HCT116 (cell line): Measurements from ENCODE around the gene DDX1. TPM values are rescaled to one million over a fixed set of nuclear protein-coding genes. Genes with fewer than 3 reads are reported as not detected.

Source experiments
- ATAC-seq: fragments of 200-7000 bp; cut with Tn5 transposase; 2 replicates; pipeline ENCODE4 v1.9.1; 2020; ENCODE audit warnings: mild to moderate bottlenecking, moderate library complexity
- BruUV-seq: library from RNA; stranded (reverse); fragments of 400-500 nt; replicated peaks from 2 replicates; lab custom pipeline; 2021; lab: Mats Ljungman, UMichigan
- CTCF ChIA-PET: fragments of 300-600 bp; sonication (Branson Sonifier 250); formaldehyde crosslinking; loops from one replicate; lab custom pipeline; 2021; ENCODE audit warnings: antibody characterized with exemption; lab: Charles Lee
- POLR2A ChIA-PET: fragments of 300-600, 350-600 bp; sonication (Branson Sonifier 250); formaldehyde crosslinking; loops from one replicate; lab custom pipeline; 2021; ENCODE audit warnings: antibody characterized with exemption; lab: Charles Lee
- RAD21 ChIA-PET, 2 experiments: fragments of 300-600 bp; sonication (Branson Sonifier 250); formaldehyde crosslinking; loops; one replicate each; lab custom pipeline; 2023; ENCODE audit warnings: low total read pairs in 2 of 2; ENCODE audit not compliant: uncharacterized antibody in 2 of 2, unreplicated experiment in 2 of 2, low non-redundant PET in 1 of 2; lab: Charles Lee
- DNase-seq: peaks from one replicate; pipeline ENCODE4 v3.0.0-alpha.2; 2010; ENCODE audit warnings: low read depth, low spot score
- H2AFZ ChIP-seq: fragments of 200-600 bp; shearing (Covaris generic), sonication (generic); 2 replicates; pipeline ENCODE4 v1.6.1; 2017; ENCODE audit warnings: low read depth, mixed run types, mixed read lengths, antibody characterized with exemption, low read length; ENCODE audit not compliant: poor library complexity, severe bottlenecking
- H3K27ac ChIP-seq: 2 replicates; pipeline ENCODE4 v1.5.1; 2012; ENCODE audit warnings: low read depth, low read length
- H3K27me3 ChIP-seq: fragments of 200-600 bp; sonication (generic); 2 replicates; pipeline ENCODE4 v1.6.1; 2016; ENCODE audit warnings: mixed run types, low read length, mixed read lengths; ENCODE audit not compliant: insufficient read depth
- H3K36me3 ChIP-seq, 2 experiments: fragments of 200-500 bp in 1 of 2; fragments of 200-600 bp in 1 of 2; sonication (Bioruptor generic) in 1 of 2; sonication (generic) in 1 of 2; 2 replicates each; pipeline versions ENCODE4 v1.5.1 to v1.6.1; 2014 to 2016; ENCODE audit warnings: low read length in 2 of 2, inconsistent platforms in 1 of 2, mixed read lengths in 1 of 2, mixed run types in 1 of 2; ENCODE audit not compliant: insufficient read depth in 2 of 2, control insufficient read depth in 1 of 2
- H3K4me1 ChIP-seq, 2 experiments: fragments of 200-600 bp in 1 of 2; sonication (generic) in 1 of 2; 2 replicates each; pipeline versions ENCODE4 v1.5.1 to v1.6.1; 2012 to 2017; ENCODE audit warnings: low read length in 2 of 2, inconsistent platforms in 1 of 2, mild to moderate bottlenecking in 1 of 2, mixed read lengths in 1 of 2, mixed run types in 1 of 2, moderate library complexity in 1 of 2; ENCODE audit not compliant: insufficient read depth in 2 of 2, control insufficient read depth in 1 of 2
- H3K4me2 ChIP-seq: fragments of 200-600 bp; sonication (generic); 2 replicates; pipeline ENCODE4 v1.6.1; 2017; ENCODE audit warnings: mixed run types, low read length, mixed read lengths
- H3K4me3 ChIP-seq, 2 experiments: fragments of 200-600 bp in 1 of 2; sonication (generic) in 1 of 2; replicated peaks in 1 of 2; 2 replicates each; pipeline ENCODE4 v1.5.1; 2011 to 2016; ENCODE audit warnings: low read length in 2 of 2, control low read depth in 1 of 2, low read depth in 1 of 2, mild to moderate bottlenecking in 1 of 2, mixed read lengths in 1 of 2, mixed run types in 1 of 2
- H3K79me2 ChIP-seq: fragments of 200-600 bp; sonication (generic); 2 replicates; pipeline ENCODE4 v1.6.1; 2017; ENCODE audit warnings: mild to moderate bottlenecking, mixed run types, low read length, moderate library complexity, mixed read lengths; ENCODE audit not compliant: insufficient read depth
- H3K9ac ChIP-seq: fragments of 200-600 bp; sonication (generic); 2 replicates; pipeline ENCODE4 v1.6.1; 2016; ENCODE audit warnings: low read length, mixed read lengths
- H3K9me2 ChIP-seq: fragments of 200-600 bp; sonication (generic), shearing (Covaris generic); 2 replicates; pipeline ENCODE4 v1.6.1; 2017; ENCODE audit warnings: mixed run types, mild to moderate bottlenecking, moderate library complexity; ENCODE audit not compliant: insufficient read depth
- H3K9me3 ChIP-seq, 2 experiments: fragments of 200-500 bp in 1 of 2; fragments of 200-600 bp in 1 of 2; sonication (Bioruptor generic) in 1 of 2; sonication (generic) in 1 of 2; 2 replicates each; pipeline ENCODE4 v1.6.1; 2014 to 2017; ENCODE audit warnings: low read length in 2 of 2, mixed read lengths in 2 of 2, inconsistent platforms in 1 of 2, low read depth in 1 of 2, mild to moderate bottlenecking in 1 of 2, mixed run types in 1 of 2, moderate library complexity in 1 of 2; ENCODE audit not compliant: control insufficient read depth in 1 of 2, insufficient read depth in 1 of 2
- H4K20me1 ChIP-seq: fragments of 200-600 bp; sonication (generic), shearing (Covaris generic); 2 replicates; pipeline ENCODE4 v1.6.1; 2017; ENCODE audit warnings: mixed run types, mild to moderate bottlenecking, moderate library complexity; ENCODE audit not compliant: insufficient read depth
- EGR1 ChIP-seq: IDR thresholded peaks from 2 replicates; pipeline ENCODE4 v1.6.1; 2012; ENCODE audit warnings: low read depth
- ELF1 ChIP-seq: IDR thresholded peaks from 2 replicates; pipeline ENCODE4 v1.6.1; 2012; ENCODE audit warnings: low read depth, borderline replicate concordance
- EZH2 ChIP-seq: fragments of 200-600 bp; sonication (generic); IDR thresholded peaks from 2 replicates; pipeline ENCODE4 v1.6.1; 2017; ENCODE audit warnings: antibody characterized with exemption, mixed run types
- EZH2phosphoT487 ChIP-seq: fragments of 200-600 bp; IDR thresholded peaks from 2 replicates; pipeline ENCODE4 v1.6.1; 2018; ENCODE audit warnings: antibody characterized with exemption, borderline replicate concordance
- FOSL1 ChIP-seq: IDR thresholded peaks from 2 replicates; pipeline ENCODE4 v1.6.1; 2012; ENCODE audit warnings: low read depth
- POLR2AphosphoS5 ChIP-seq: IDR thresholded peaks from 2 replicates; pipeline ENCODE4 v1.6.1; 2011; ENCODE audit warnings: mild to moderate bottlenecking, low read depth, low read length, moderate library complexity
- SIN3A ChIP-seq: IDR thresholded peaks from 2 replicates; pipeline ENCODE4 v1.6.1; 2012; ENCODE audit warnings: low read depth
- YY1 ChIP-seq: IDR thresholded peaks from 2 replicates; pipeline ENCODE4 v1.6.1; 2011; ENCODE audit warnings: low read length, low read depth, moderate library complexity, mild to moderate bottlenecking; ENCODE audit not compliant: insufficient replicate concordance; ENCODE audit errors: extremely low read depth
- intact Hi-C: fragments of 100-400 bp; cut with micrococcal nuclease; formaldehyde crosslinking; loops from 2 replicates; pipeline ENCODE4 v1.10.0; 2022
- total RNA-seq: library from RNA; stranded (reverse); gene quantifications from one replicate; pipeline ENCODE4 v1.2.1, GENCODE V29; 2021; ENCODE audit not compliant: unreplicated experiment
- TF ChIP-seq, protein P1 (sequence below): IDR thresholded peaks from 2 replicates; pipeline ENCODE4 v1.6.1; 2012; ENCODE audit warnings: low read depth

The DDX1 gene
- total RNA-seq, 1 experiment from 2014 or later: 117 TPM

DNA sequence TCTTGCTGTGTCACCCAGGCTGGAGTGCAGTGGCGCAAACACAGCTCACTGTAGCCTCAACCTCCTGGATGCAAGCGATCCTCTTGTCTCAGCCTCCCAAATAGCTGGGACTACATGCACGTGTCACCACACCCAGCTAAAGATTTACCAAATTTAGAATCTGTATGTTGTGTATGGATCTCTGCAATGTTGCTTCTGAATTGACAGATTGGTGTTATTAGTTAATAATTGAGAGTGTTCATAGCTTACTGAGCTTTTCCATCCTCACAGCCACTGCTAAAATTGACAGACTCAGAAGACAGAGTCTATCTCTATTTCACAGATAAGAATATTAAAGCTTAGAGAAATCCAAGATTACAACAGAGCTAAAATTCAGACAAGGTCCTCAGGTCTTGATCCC, 26.3 kb upstream of the DDX1 start:
- H3K36me3 ChIP-seq: no peaks in the 10 kb centered on the region
- ChIA-PET RAD21 (no interaction called here), CTCF (interaction anchor here (1.1 kb wide), 1 partner anchor 12 kb away, joined by 7 read pairs; no protein-coding TSS in a partner anchor), POLR2A (no interaction called here)
- H3K4me3 ChIP-seq: no peak overlapping the region
- H3K9me3 ChIP-seq: no peaks in the 10 kb centered on the region
- no TSS peak for BruUV-seq
- H3K27ac ChIP-seq: no peak overlapping the region
- no peak overlapping the region for H3K4me2 ChIP-seq
- peaks cover 0 to 7% of the 10 kb centered on the region in 2 experiments; a peak in 2 of 4 replicates for H3K4me1 ChIP-seq
- H3K27me3 ChIP-seq: no peaks in the 10 kb centered on the region
- H3K79me2 ChIP-seq: peaks cover 3% of the 10 kb centered on the region; the same call in 1 of the 2 replicates
- no peak overlapping the region for H3K9ac ChIP-seq
- no peaks in the 10 kb centered on the region for H3K9me2 ChIP-seq
- no peaks in the 10 kb centered on the region for H4K20me1 ChIP-seq
- ATAC-seq: no peak
- TF ChIP-seq POLR2AphosphoS5 (no peak), SIN3A (no peak), EZH2 (no peak), EZH2phosphoT487 (no peak)
- TF ChIP-seq, all 23 proteins: peak for 0
- intact Hi-C loops: no loop called here
- no peak overlapping the region for H2AFZ ChIP-seq
- DNase-seq: no peak

DNA sequence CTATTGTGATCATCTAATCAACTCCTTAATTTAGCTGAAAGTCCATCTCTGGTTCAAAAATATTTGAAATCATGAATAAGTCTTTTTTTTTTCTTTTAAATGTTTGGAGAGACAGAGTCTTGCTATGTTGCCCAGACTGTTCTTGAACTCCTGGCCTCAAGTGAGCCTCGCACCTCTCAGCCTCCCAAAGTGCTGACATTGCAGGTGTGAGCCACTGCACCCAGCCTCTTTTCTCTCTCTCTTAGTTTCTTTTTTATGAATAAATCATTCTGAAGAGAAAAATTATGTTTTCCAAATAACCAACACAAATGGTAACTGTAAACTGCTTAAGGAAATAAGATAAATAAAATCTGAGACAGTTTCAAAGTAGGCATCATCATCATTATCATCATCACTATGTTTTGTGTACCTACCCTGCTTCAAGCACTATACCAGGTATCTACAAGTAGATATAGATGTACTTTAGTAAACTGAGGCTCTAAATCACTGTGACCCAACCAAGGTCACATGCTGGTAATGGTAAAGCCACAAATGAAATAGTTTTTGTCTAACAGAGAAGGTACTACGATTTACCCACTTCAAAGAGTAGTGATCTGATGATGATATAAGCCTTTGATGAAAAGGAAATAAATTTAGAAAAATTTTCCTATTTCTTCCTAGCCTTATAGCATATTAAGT, 25.5 kb upstream of the DDX1 start:
- Histone ChIP-seq H2AFZ (no peak overlapping the region), H3K36me3 (no peaks in the 10 kb centered on the region), H3K9ac (no peak overlapping the region), H3K27ac (no peak overlapping the region), H3K9me3 (no peaks in the 10 kb centered on the region), H3K4me3 (no peak overlapping the region)
- RAD21 ChIA-PET: no interaction called here
- no TSS peak for BruUV-seq
- intact Hi-C loops: no loop called here
- TF ChIP-seq FOSL1 (no peak), EZH2phosphoT487 (no peak), POLR2AphosphoS5 (no peak), EGR1 (no peak), YY1 (no peak), ELF1 (no peak)
- TF ChIP-seq, protein P1, sequence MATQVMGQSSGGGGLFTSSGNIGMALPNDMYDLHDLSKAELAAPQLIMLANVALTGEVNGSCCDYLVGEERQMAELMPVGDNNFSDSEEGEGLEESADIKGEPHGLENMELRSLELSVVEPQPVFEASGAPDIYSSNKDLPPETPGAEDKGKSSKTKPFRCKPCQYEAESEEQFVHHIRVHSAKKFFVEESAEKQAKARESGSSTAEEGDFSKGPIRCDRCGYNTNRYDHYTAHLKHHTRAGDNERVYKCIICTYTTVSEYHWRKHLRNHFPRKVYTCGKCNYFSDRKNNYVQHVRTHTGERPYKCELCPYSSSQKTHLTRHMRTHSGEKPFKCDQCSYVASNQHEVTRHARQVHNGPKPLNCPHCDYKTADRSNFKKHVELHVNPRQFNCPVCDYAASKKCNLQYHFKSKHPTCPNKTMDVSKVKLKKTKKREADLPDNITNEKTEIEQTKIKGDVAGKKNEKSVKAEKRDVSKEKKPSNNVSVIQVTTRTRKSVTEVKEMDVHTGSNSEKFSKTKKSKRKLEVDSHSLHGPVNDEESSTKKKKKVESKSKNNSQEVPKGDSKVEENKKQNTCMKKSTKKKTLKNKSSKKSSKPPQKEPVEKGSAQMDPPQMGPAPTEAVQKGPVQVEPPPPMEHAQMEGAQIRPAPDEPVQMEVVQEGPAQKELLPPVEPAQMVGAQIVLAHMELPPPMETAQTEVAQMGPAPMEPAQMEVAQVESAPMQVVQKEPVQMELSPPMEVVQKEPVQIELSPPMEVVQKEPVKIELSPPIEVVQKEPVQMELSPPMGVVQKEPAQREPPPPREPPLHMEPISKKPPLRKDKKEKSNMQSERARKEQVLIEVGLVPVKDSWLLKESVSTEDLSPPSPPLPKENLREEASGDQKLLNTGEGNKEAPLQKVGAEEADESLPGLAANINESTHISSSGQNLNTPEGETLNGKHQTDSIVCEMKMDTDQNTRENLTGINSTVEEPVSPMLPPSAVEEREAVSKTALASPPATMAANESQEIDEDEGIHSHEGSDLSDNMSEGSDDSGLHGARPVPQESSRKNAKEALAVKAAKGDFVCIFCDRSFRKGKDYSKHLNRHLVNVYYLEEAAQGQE: no peak
- TF ChIP-seq, all 23 proteins: peak for 0
- Histone ChIP-seq H4K20me1 (no peaks in the 10 kb centered on the region), H3K27me3 (no peaks in the 10 kb centered on the region), H3K4me2 (no peak overlapping the region), H3K9me2 (no peaks in the 10 kb centered on the region), H3K4me1 (peaks cover 0 to 7% of the 10 kb centered on the region in 2 experiments; a peak in 2 of 4 replicates), H3K79me2 (no peaks in the 10 kb centered on the region)
- DNase-seq: no peak
- no peak for ATAC-seq
- ChIA-PET CTCF (interaction anchor here (1.1 kb wide), 1 partner anchor 11 kb away, joined by 7 read pairs; no protein-coding TSS in a partner anchor), POLR2A (no interaction called here)
